SK-N-SH (cell line): ENCODE results near the gene TENT4A. TPM values are rescaled to one million over a fixed set of nuclear protein-coding genes. Genes with fewer than 3 reads are reported as not detected.

Experiments used
- CTCF ChIA-PET: fragments of 300-600, 350-600 bp; formaldehyde crosslinking; extraction: SDS; loops from one replicate; lab custom pipeline; 2021; lab: Yijun Ruan, JAX
- POLR2A ChIA-PET: fragments of 350-600 bp; sonication (Branson Sonifier 250); formaldehyde crosslinking; extraction: SDS; loops from one replicate; lab custom pipeline; 2020; ENCODE audit warnings: antibody characterized with exemption, inconsistent platforms; lab: Yijun Ruan, JAX
- DNase-seq: peaks from one replicate; pipeline ENCODE4 v3.0.0; 2012
- H2AFZ ChIP-seq: fragments of 200-600 bp; sonication (generic); 2 replicates; pipeline ENCODE4 v1.8.1; 2016; ENCODE audit warnings: antibody characterized with exemption, mild to moderate bottlenecking, low read depth
- H3F3A ChIP-seq: fragments of 200-600 bp; sonication (generic); replicated peaks from 2 replicates; pipeline ENCODE3; 2016; ENCODE audit warnings: antibody characterized with exemption, mild to moderate bottlenecking; ENCODE audit not compliant: insufficient read depth
- H3K27ac ChIP-seq, 2 experiments: fragments of 200-500 bp in 1 of 2; fragments of 200-600 bp in 1 of 2; sonication (Bioruptor generic) in 1 of 2; sonication (generic), shearing (Covaris generic) in 1 of 2; 2 replicates each; pipeline versions ENCODE4 v1.5.1 to v1.6.1; 2014 to 2016; ENCODE audit warnings: low read depth in 2 of 2, inconsistent platforms in 1 of 2, low read length in 1 of 2, mild to moderate bottlenecking in 1 of 2, mixed read lengths in 1 of 2
- H3K27me3 ChIP-seq: fragments of 200-600 bp; sonication (generic), shearing (Covaris generic); 2 replicates; pipeline ENCODE4 v1.6.1; 2016; ENCODE audit warnings: mixed run types; ENCODE audit not compliant: insufficient read depth
- H3K36me3 ChIP-seq, 2 experiments: fragments of 200-500 bp in 1 of 2; fragments of 200-600 bp in 1 of 2; sonication (Bioruptor generic) in 1 of 2; sonication (generic) in 1 of 2; replicated peaks in 1 of 2; 2 replicates each; pipeline versions ENCODE3 to v1.5.1; 2014 to 2016; ENCODE audit warnings: low read length in 1 of 2, mild to moderate bottlenecking in 1 of 2; ENCODE audit not compliant: insufficient read depth in 2 of 2, control insufficient read depth in 1 of 2
- H3K4me1 ChIP-seq, 2 experiments: fragments of 200-500 bp in 1 of 2; fragments of 200-600 bp in 1 of 2; sonication (Bioruptor generic) in 1 of 2; sonication (generic), shearing (Covaris generic) in 1 of 2; 2 replicates each; pipeline versions ENCODE4 v1.5.1 to v1.6.1; 2014 to 2016; ENCODE audit warnings: low read depth in 1 of 2, low read length in 1 of 2, mixed run types in 1 of 2; ENCODE audit not compliant: insufficient read depth in 2 of 2, control insufficient read depth in 1 of 2
- H3K4me2 ChIP-seq: fragments of 200-600 bp; sonication (generic), shearing (Covaris generic); 2 replicates; pipeline ENCODE4 v1.6.1; 2017; ENCODE audit warnings: mixed run types
- H3K4me3 ChIP-seq, 2 experiments: fragments of 200-500 bp in 1 of 2; fragments of 200-600 bp in 1 of 2; sonication (Bioruptor generic) in 1 of 2; sonication (generic), shearing (Covaris generic) in 1 of 2; 2 replicates each; pipeline versions ENCODE4 v1.5.1 to v1.8.1; 2014 to 2016; ENCODE audit warnings: low read depth in 2 of 2, inconsistent platforms in 1 of 2, low read length in 1 of 2, mild to moderate bottlenecking in 1 of 2, mixed read lengths in 1 of 2, moderate library complexity in 1 of 2
- H3K79me2 ChIP-seq: fragments of 200-600 bp; sonication (generic); 2 replicates; pipeline ENCODE4 v1.8.1; 2017; ENCODE audit warnings: mild to moderate bottlenecking; ENCODE audit not compliant: insufficient read depth
- H3K9ac ChIP-seq: fragments of 200-600 bp; sonication (generic); 2 replicates; pipeline ENCODE4 v1.6.1; 2017; ENCODE audit warnings: mixed run types
- H3K9me2 ChIP-seq: fragments of 200-600 bp; sonication (generic); 2 replicates; pipeline ENCODE4 v1.6.1; 2017; ENCODE audit warnings: mixed run types
- H3K9me3 ChIP-seq: fragments of 200-600 bp; sonication (generic); 2 replicates; pipeline ENCODE4 v1.6.1; 2017; ENCODE audit warnings: mixed run types, mild to moderate bottlenecking, moderate library complexity
- H4K20me1 ChIP-seq: fragments of 200-600 bp; sonication (generic); 2 replicates; pipeline ENCODE4 v1.6.1; 2017; ENCODE audit warnings: mild to moderate bottlenecking, mixed run types; ENCODE audit not compliant: insufficient read depth
- CTCF ChIP-seq: fragments of 200-600 bp; sonication (generic); IDR thresholded peaks from 2 replicates; pipeline ENCODE4 v1.6.1; 2017; ENCODE audit warnings: antibody characterized with exemption, mild to moderate bottlenecking, moderate library complexity
- ELF1 ChIP-seq: IDR thresholded peaks from 2 replicates; pipeline ENCODE4 v1.4.0; 2012
- EP300 ChIP-seq, 2 experiments: IDR thresholded peaks; 2 replicates each; pipeline versions ENCODE4 v1.4.0 to v1.6.1; 2012; ENCODE audit warnings: borderline replicate concordance in 1 of 2, low read depth in 1 of 2, low read length in 1 of 2
- EZH2phosphoT487 ChIP-seq: fragments of 200-600 bp; sonication (generic); IDR thresholded peaks from 2 replicates; pipeline ENCODE4 v1.6.1; 2017; ENCODE audit warnings: low read depth, mixed run types, mild to moderate bottlenecking, antibody characterized with exemption, moderate library complexity, borderline replicate concordance
- FOXJ3 ChIP-seq: sonication (generic); formaldehyde crosslinking; IDR thresholded peaks from 2 replicates; pipeline ENCODE4 v1.5.1; 2020; ENCODE audit warnings: mild to moderate bottlenecking, missing genetic modification reagents
- GABPA ChIP-seq: IDR thresholded peaks from 2 replicates; pipeline ENCODE4 v1.4.0; 2012; ENCODE audit warnings: low read depth, mild to moderate bottlenecking
- NRF1 ChIP-seq: IDR thresholded peaks from 2 replicates; pipeline ENCODE4 v1.6.1; 2012; ENCODE audit warnings: low read depth, mild to moderate bottlenecking, low read length
- RXRA ChIP-seq: IDR thresholded peaks from 2 replicates; pipeline ENCODE4 v1.4.0; 2012; ENCODE audit warnings: low read depth, mild to moderate bottlenecking, borderline replicate concordance
- WGBS: methylation state at CpG from one replicate; pipeline ENCODE4 v1.1.6; 2017; ENCODE audit warnings: low lambda C conversion rate; 5-methylcytosine and 5-hydroxymethylcytosine counted together
- polyA plus RNA-seq, 3 experiments: library from polyadenylated mRNA; depleted of rRNA; stranded (reverse); fragments of >200 nt; gene quantifications; 2 replicates each; pipeline ENCODE4 v1.2.3, GENCODE V29; 2012
- TF ChIP-seq, protein P1 (sequence below): IDR thresholded peaks from 2 replicates; pipeline ENCODE4 v1.4.0; 2012; ENCODE audit warnings: low read depth, borderline replicate concordance
- TF ChIP-seq, protein P2 (sequence below): IDR thresholded peaks from 2 replicates; pipeline ENCODE4 v1.4.0; 2012; ENCODE audit warnings: low read depth, borderline replicate concordance
- TF ChIP-seq, protein P3 (sequence below): fragments of 150-350 bp; IDR thresholded peaks from 2 replicates; pipeline ENCODE4 v1.6.1; 2016; ENCODE audit warnings: mild to moderate bottlenecking, low read depth, low read length

The TENT4A gene
- polyA plus RNA-seq, 1 of the 3 experiments (the other 2 are of a cell fraction): 6.0 TPM

- DNase-seq: no peak
- POLR2A ChIA-PET: no interaction called here
Measured at GRCh38 chr5:6783787-6784186, 70.6 kb downstream of the TENT4A start.

More at GRCh38 chr5:6783787-6784186, 70.6 kb downstream of the TENT4A start:
- Histone ChIP-seq H3K9me3 (no peaks in the 10 kb centered on the region), H2AFZ (no peak overlapping the region), H3K79me2 (no peaks in the 10 kb centered on the region), H3F3A (no peaks in the 10 kb centered on the region), H3K36me3 (no peaks in the 10 kb centered on the region), H3K4me1 (no peaks in the 10 kb centered on the region), H3K27ac (no peak overlapping the region), H3K27me3 (no peaks in the 10 kb centered on the region), H3K4me3 (no peak overlapping the region), H3K4me2 (no peak overlapping the region), H3K9ac (no peak overlapping the region), H4K20me1 (no peaks in the 10 kb centered on the region), H3K9me2 (no peaks in the 10 kb centered on the region)
- CTCF ChIA-PET: interaction anchor here (0.8 to 1.1 kb wide), 2 partner anchors 9 to 14 kb away, joined by 3 read pairs; no protein-coding TSS in a partner anchor
- 65% methylated on average over 2 of the region's 2 CpGs for WGBS
- TF ChIP-seq ELF1 (no peak), FOXJ3 (CRISPR knock-in tag) (no peak), RXRA (no peak), NRF1 (no peak), EP300 (IDR thresholded peaks at IDR 0.05; ENCODE audit: borderline replicate concordance in 1 of 2, low read depth in 1 of 2, low read length in 1 of 2) (no peak), CTCF (no peak), GABPA (no peak), EZH2phosphoT487 (no peak)
- TF ChIP-seq, protein P1, sequence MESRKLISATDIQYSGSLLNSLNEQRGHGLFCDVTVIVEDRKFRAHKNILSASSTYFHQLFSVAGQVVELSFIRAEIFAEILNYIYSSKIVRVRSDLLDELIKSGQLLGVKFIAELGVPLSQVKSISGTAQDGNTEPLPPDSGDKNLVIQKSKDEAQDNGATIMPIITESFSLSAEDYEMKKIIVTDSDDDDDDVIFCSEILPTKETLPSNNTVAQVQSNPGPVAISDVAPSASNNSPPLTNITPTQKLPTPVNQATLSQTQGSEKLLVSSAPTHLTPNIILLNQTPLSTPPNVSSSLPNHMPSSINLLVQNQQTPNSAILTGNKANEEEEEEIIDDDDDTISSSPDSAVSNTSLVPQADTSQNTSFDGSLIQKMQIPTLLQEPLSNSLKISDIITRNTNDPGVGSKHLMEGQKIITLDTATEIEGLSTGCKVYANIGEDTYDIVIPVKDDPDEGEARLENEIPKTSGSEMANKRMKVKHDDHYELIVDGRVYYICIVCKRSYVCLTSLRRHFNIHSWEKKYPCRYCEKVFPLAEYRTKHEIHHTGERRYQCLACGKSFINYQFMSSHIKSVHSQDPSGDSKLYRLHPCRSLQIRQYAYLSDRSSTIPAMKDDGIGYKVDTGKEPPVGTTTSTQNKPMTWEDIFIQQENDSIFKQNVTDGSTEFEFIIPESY: no peak
- TF ChIP-seq, protein P2, sequence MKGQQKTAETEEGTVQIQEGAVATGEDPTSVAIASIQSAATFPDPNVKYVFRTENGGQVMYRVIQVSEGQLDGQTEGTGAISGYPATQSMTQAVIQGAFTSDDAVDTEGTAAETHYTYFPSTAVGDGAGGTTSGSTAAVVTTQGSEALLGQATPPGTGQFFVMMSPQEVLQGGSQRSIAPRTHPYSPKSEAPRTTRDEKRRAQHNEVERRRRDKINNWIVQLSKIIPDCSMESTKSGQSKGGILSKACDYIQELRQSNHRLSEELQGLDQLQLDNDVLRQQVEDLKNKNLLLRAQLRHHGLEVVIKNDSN: no peak
- TF ChIP-seq, protein P3, sequence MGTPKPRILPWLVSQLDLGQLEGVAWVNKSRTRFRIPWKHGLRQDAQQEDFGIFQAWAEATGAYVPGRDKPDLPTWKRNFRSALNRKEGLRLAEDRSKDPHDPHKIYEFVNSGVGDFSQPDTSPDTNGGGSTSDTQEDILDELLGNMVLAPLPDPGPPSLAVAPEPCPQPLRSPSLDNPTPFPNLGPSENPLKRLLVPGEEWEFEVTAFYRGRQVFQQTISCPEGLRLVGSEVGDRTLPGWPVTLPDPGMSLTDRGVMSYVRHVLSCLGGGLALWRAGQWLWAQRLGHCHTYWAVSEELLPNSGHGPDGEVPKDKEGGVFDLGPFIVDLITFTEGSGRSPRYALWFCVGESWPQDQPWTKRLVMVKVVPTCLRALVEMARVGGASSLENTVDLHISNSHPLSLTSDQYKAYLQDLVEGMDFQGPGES: no peak
